Stimulated activated CD4-positive, alpha-beta T cell treated with anti-CD3 and anti-CD28 coated beads, Interleukin-15, amount 100 ng/mL, for 24 hours (primary cell): ENCODE measurements around the gene CD93.
A peak's percentile ranks its signal among the peaks of the same experiment; 100 is the strongest.

ENCODE experiments used
- DNase-seq: peaks from one replicate; pipeline ENCODE4 v3.0.0-alpha.2; 2020

The CD93 gene

GRCh38 chr20:23086056-23086566 lies at the start of gene CD93:
TSS of gene CD93 (minus strand) at chr20:23086324. CDS start at chr20:23086192, 132 bp downstream.
- peak; percentile 15 for DNase-seq

- no peak for DNase-seq
Measured at GRCh38 chr20:23133560-23133998, 47.5 kb upstream of the CD93 start.

- DNase-seq: no peak
Measured at GRCh38 chr20:23132930-23133559, 46.9 kb upstream of the CD93 start.

- DNase-seq: no peak
Measured at GRCh38 chr20:23132293-23132929, 46.3 kb upstream of the CD93 start.

GRCh38 chr20:23131766-23132165 lies 45.6 kb upstream of the CD93 start:
- no peak for DNase-seq

GRCh38 chr20:23130622-23131140 lies 44.6 kb upstream of the CD93 start:
- DNase-seq: no peak

GRCh38 chr20:23129891-23130621 lies 43.9 kb upstream of the CD93 start:
- no peak for DNase-seq

GRCh38 chr20:23129266-23129665 lies 43.1 kb upstream of the CD93 start:
- DNase-seq: no peak

GRCh38 chr20:23128461-23129125 lies 42.5 kb upstream of the CD93 start:
- DNase-seq: no peak

GRCh38 chr20:23127506-23128279 lies 41.6 kb upstream of the CD93 start:
- no peak for DNase-seq

GRCh38 chr20:23126281-23127061 lies 40.3 kb upstream of the CD93 start:
- no peak for DNase-seq

- DNase-seq: no peak
Measured at GRCh38 chr20:23125625-23126191, 39.6 kb upstream of the CD93 start.

GRCh38 chr20:23125159-23125558 lies 39.0 kb upstream of the CD93 start:
- no peak for DNase-seq

- no peak for DNase-seq
Measured at GRCh38 chr20:23123886-23124285, 37.8 kb upstream of the CD93 start.

GRCh38 chr20:23122796-23123655 lies 36.9 kb upstream of the CD93 start:
- no peak for DNase-seq

GRCh38 chr20:23122321-23122720 lies 36.2 kb upstream of the CD93 start:
- DNase-seq: no peak

- no peak for DNase-seq
Measured at GRCh38 chr20:23121751-23122320, 35.7 kb upstream of the CD93 start.

- DNase-seq: no peak
Measured at GRCh38 chr20:23120936-23121750, 35.0 kb upstream of the CD93 start.

GRCh38 chr20:23120261-23120660 lies 34.1 kb upstream of the CD93 start:
- DNase-seq: no peak
